CD4-positive, alpha-beta T cell treated with Interleukin-21 for 1 hour (primary cell): ENCODE measurements around the gene CAMK2N2.
A peak's percentile ranks its signal among the peaks of the same experiment; 100 is the strongest.
"Not testable (repeated sequence)": the region's sequence is repeated elsewhere in the genome, so short reads cannot be mapped to it uniquely, and the experiment has no call there.

Source experiments
- DNase-seq: peaks from one replicate; pipeline ENCODE4 v3.0.0-alpha.2; 2020

Gene CAMK2N2

GRCh38 chr3:184272269-184272668 lies 10.9 kb upstream of the CAMK2N2 start:
- DNase-seq = no peak

- not testable (repeated sequence) for DNase-seq
Measured at GRCh38 chr3:184267249-184267648, 5.9 kb upstream of the CAMK2N2 start.

- no peak for DNase-seq
Measured at GRCh38 chr3:184262764-184263179, 1.4 kb upstream of the CAMK2N2 start.

GRCh38 chr3:184261854-184262763 lies 756 bp upstream of the CAMK2N2 start:
- DNase-seq = no peak

GRCh38 chr3:184260724-184261269 lies 556 bp downstream of the CAMK2N2 start:
- DNase-seq = no peak

GRCh38 chr3:184259878-184260723 lies 1.3 kb downstream of the CAMK2N2 start:
- DNase-seq = peak; percentile 40

GRCh38 chr3:184259396-184259877 lies 1.9 kb downstream of the CAMK2N2 start:
- no peak for DNase-seq

- DNase-seq = no peak
Measured at GRCh38 chr3:184258926-184259325, 2.4 kb downstream of the CAMK2N2 start.

GRCh38 chr3:184257083-184257915 lies 4.1 kb downstream of the CAMK2N2 start:
- no peak for DNase-seq

- DNase-seq = no peak
Measured at GRCh38 chr3:184255291-184256039, 5.9 kb downstream of the CAMK2N2 start.

- DNase-seq = peak; percentile 91
Measured at GRCh38 chr3:184250167-184250828, 11.1 kb downstream of the CAMK2N2 start.

- peak; percentile 98 for DNase-seq
Measured at GRCh38 chr3:184249412-184250166, 11.8 kb downstream of the CAMK2N2 start, which contains the start of gene EEF1AKMT4. Gene EEF1AKMT4, plus strand, starts transcription at chr3:184249672. Its CDS starts 23 bp downstream, at chr3:184249695.

- peak; percentile 89 for DNase-seq
Measured at GRCh38 chr3:184248454-184249411, 12.6 kb downstream of the CAMK2N2 start, which contains the start of gene ALG3. Gene ALG3, minus strand, starts transcription at chr3:184248962. Its CDS starts 22 bp downstream, at chr3:184248940.

GRCh38 chr3:184242297-184242685 lies 19.1 kb downstream of the CAMK2N2 start:
- DNase-seq = no peak

GRCh38 chr3:184241447-184242296 lies 19.7 kb downstream of the CAMK2N2 start:
- no peak for DNase-seq

GRCh38 chr3:184241141-184241446 lies 20.3 kb downstream of the CAMK2N2 start:
- DNase-seq = no peak

GRCh38 chr3:184240384-184241140 lies 20.8 kb downstream of the CAMK2N2 start:
- no peak for DNase-seq
